H9 (cell line): Measurements from ENCODE around the gene AKT3. TPM values are rescaled to one million over a fixed set of nuclear protein-coding genes. Genes with fewer than 3 reads are reported as not detected.

Experiments
- DNase-seq: peaks from one replicate; pipeline ENCODE4 v3.0.0-alpha.2; 2017
- H2AFZ ChIP-seq: one replicate; pipeline ENCODE4 v1.6.1; 2013; ENCODE audit warnings: mild to moderate bottlenecking, low read length, control low read depth, moderate library complexity
- H2AK5ac ChIP-seq: 2 replicates; pipeline ENCODE4 v1.6.1; 2013; ENCODE audit warnings: low read length, control low read depth, mixed read lengths; ENCODE audit not compliant: insufficient read length
- H2BK120ac ChIP-seq: one replicate; pipeline ENCODE4 v1.6.1; 2013; ENCODE audit warnings: low read depth, mild to moderate bottlenecking, low read length, control low read depth, inconsistent platforms; ENCODE audit not compliant: poor library complexity, severe bottlenecking
- H2BK12ac ChIP-seq: 2 replicates; pipeline ENCODE4 v1.6.1; 2013; ENCODE audit warnings: low read length, control low read depth, mixed read lengths, low read depth; ENCODE audit not compliant: insufficient read length
- H2BK15ac ChIP-seq: 2 replicates; pipeline ENCODE4 v1.6.1; 2013; ENCODE audit warnings: low read depth, low read length, control low read depth
- H2BK20ac ChIP-seq: one replicate; pipeline ENCODE4 v1.6.1; 2013; ENCODE audit warnings: low read depth, mild to moderate bottlenecking, low read length, control low read depth, inconsistent platforms; ENCODE audit not compliant: poor library complexity, severe bottlenecking
- H2BK5ac ChIP-seq: 2 replicates; pipeline ENCODE4 v1.6.1; 2013; ENCODE audit warnings: low read length, control low read depth, mixed read lengths; ENCODE audit not compliant: insufficient read length
- H3K14ac ChIP-seq: 2 replicates; pipeline ENCODE4 v1.6.1; 2013; ENCODE audit warnings: low read length, control low read depth; ENCODE audit not compliant: insufficient read depth
- H3K18ac ChIP-seq: 2 replicates; pipeline ENCODE4 v1.6.1; 2013; ENCODE audit warnings: low read depth, mild to moderate bottlenecking, mixed read lengths, low read length, control low read depth; ENCODE audit not compliant: insufficient read length
- H3K23ac ChIP-seq: 2 replicates; pipeline ENCODE4 v1.6.1; 2013; ENCODE audit warnings: low read length, control low read depth, mixed read lengths, low read depth; ENCODE audit not compliant: insufficient read length
- H3K23me2 ChIP-seq: 2 replicates; pipeline ENCODE4 v1.6.1; 2013; ENCODE audit warnings: low read depth, mild to moderate bottlenecking, mixed read lengths, low read length, control low read depth; ENCODE audit not compliant: insufficient read length, poor library complexity, severe bottlenecking
- H3K27ac ChIP-seq: 2 replicates; pipeline ENCODE4 v1.5.1; 2013; ENCODE audit warnings: low read length, control low read depth, mixed read lengths, low read depth; ENCODE audit not compliant: insufficient read length
- H3K27me3 ChIP-seq: 2 replicates; pipeline ENCODE4 v1.6.1; 2013; ENCODE audit warnings: low read length, control low read depth, inconsistent platforms; ENCODE audit not compliant: insufficient read depth
- H3K4ac ChIP-seq: 2 replicates; pipeline ENCODE4 v1.6.1; 2013; ENCODE audit warnings: low read depth, mild to moderate bottlenecking, control low read depth, inconsistent platforms, low read length, moderate library complexity
- H3K4me1 ChIP-seq: 2 replicates; pipeline ENCODE4 v1.6.1; 2013; ENCODE audit warnings: low read length, control low read depth, inconsistent platforms; ENCODE audit not compliant: insufficient read depth
- H3K4me2 ChIP-seq: 2 replicates; pipeline ENCODE4 v1.6.1; 2013; ENCODE audit warnings: low read length, control low read depth, mixed read lengths; ENCODE audit not compliant: insufficient read length, insufficient read depth
- H3K56ac ChIP-seq: 2 replicates; pipeline ENCODE4 v1.6.1; 2013; ENCODE audit warnings: low read depth, mild to moderate bottlenecking, mixed read lengths, low read length, control low read depth; ENCODE audit not compliant: insufficient read length
- H3K79me1 ChIP-seq: 2 replicates; pipeline ENCODE4 v1.6.1; 2013; ENCODE audit warnings: low read depth, mild to moderate bottlenecking, moderate library complexity, low read length, control low read depth, inconsistent platforms; ENCODE audit not compliant: insufficient read depth, poor library complexity, severe bottlenecking
- H3K79me2 ChIP-seq: 2 replicates; pipeline ENCODE4 v1.6.1; 2013; ENCODE audit warnings: low read length, control low read depth, inconsistent platforms; ENCODE audit not compliant: insufficient read depth
- H3K9ac ChIP-seq: 2 replicates; pipeline ENCODE4 v1.6.1; 2013; ENCODE audit warnings: low read length, control low read depth, mixed read lengths; ENCODE audit not compliant: insufficient read length; ENCODE audit errors: extremely low read depth
- H3K9me3 ChIP-seq: one replicate; pipeline ENCODE4 v1.6.1; 2013; ENCODE audit warnings: low read depth, low read length, inconsistent platforms; ENCODE audit not compliant: control insufficient read depth
- H3T11ph ChIP-seq: one replicate; pipeline ENCODE4 v1.6.1; 2013; ENCODE audit warnings: mild to moderate bottlenecking, low read length, control low read depth, inconsistent platforms
- H4K20me1 ChIP-seq: one replicate; pipeline ENCODE4 v1.6.1; 2013; ENCODE audit not compliant: control insufficient read depth, insufficient read length, insufficient read depth
- H4K5ac ChIP-seq: 2 replicates; pipeline ENCODE4 v1.6.1; 2013; ENCODE audit warnings: low read depth, mild to moderate bottlenecking, mixed read lengths, low read length, control low read depth; ENCODE audit not compliant: insufficient read length
- H4K8ac ChIP-seq: replicated peaks from 2 replicates; pipeline ENCODE4 v1.6.1; 2013; ENCODE audit warnings: low read length, control low read depth, mixed read lengths, low read depth; ENCODE audit not compliant: insufficient read length
- H4K91ac ChIP-seq: 2 replicates; pipeline ENCODE4 v1.6.1; 2013; ENCODE audit warnings: low read depth, mild to moderate bottlenecking, moderate library complexity, mixed read lengths, low read length, control low read depth; ENCODE audit not compliant: insufficient read length
- H3K27ac Mint-ChIP-seq, 3 experiments: 2 replicates in 2 of 3; 3 replicates in 1 of 3; pipeline ENCODE4 v1.8.0; 2020 to 2021; ENCODE audit warnings: mixed read lengths in 3 of 3, mild to moderate bottlenecking in 1 of 3, moderate library complexity in 1 of 3
- H3K27me3 Mint-ChIP-seq: 2 replicates; pipeline ENCODE4 v1.8.0; 2021; ENCODE audit warnings: low read depth, mild to moderate bottlenecking, moderate library complexity, mixed read lengths
- H3K36me3 Mint-ChIP-seq, 3 experiments: 2 replicates in 2 of 3; 3 replicates in 1 of 3; pipeline ENCODE4 v1.8.0; 2020 to 2021; ENCODE audit warnings: low read depth in 3 of 3, mixed read lengths in 3 of 3; ENCODE audit not compliant: insufficient read depth in 1 of 3
- H3K4me1 Mint-ChIP-seq, 2 experiments: 2 replicates each; pipeline ENCODE4 v1.8.0; 2020; ENCODE audit warnings: mixed read lengths in 2 of 2
- H3K4me3 Mint-ChIP-seq, 2 experiments: 2 replicates in 1 of 2; 3 replicates in 1 of 2; pipeline ENCODE4 v1.8.0; 2020 to 2021; ENCODE audit warnings: mild to moderate bottlenecking in 2 of 2, mixed read lengths in 2 of 2, moderate library complexity in 1 of 2
- H3K9me3 Mint-ChIP-seq, 2 experiments: 2 replicates in 1 of 2; 3 replicates in 1 of 2; pipeline ENCODE4 v1.8.0; 2020; ENCODE audit warnings: mild to moderate bottlenecking in 2 of 2, mixed read lengths in 2 of 2, moderate library complexity in 1 of 2
- CTCF ChIP-seq: fragments of 200-600 bp; sonication (generic); conservative IDR thresholded peaks from 3 replicates; pipeline ENCODE4 v1.8.0; 2021; ENCODE audit warnings: antibody characterized with exemption, mild to moderate bottlenecking
- WGBS: extraction: QIAGEN DNeasy Blood & Tissue Kit; methylation state at CpG from one replicate; pipeline ENCODE4 v1.1.7; 2013; ENCODE audit warnings: missing lambda C conversion rate, low lambda C conversion rate, mixed read lengths; ENCODE audit not compliant: insufficient read length; ENCODE audit errors: extremely low coverage; 5-methylcytosine and 5-hydroxymethylcytosine counted together
- total RNA-seq: library from RNA; stranded (reverse); gene quantifications from 2 replicates; pipeline ENCODE4 v1.2.1, GENCODE V29; 2021

AKT3 gene
- total RNA-seq, 1 experiment from 2014 or later = 27.8 TPM

- Histone ChIP-seq H3K27ac (no peak overlapping the region), H3K4ac (no peak overlapping the region), H2BK12ac (no peak overlapping the region), H3K23me2 (no peaks in the 10 kb centered on the region), H3T11ph (no peak overlapping the region), H4K8ac (no peak overlapping the region), H3K23ac (no peak overlapping the region), H3K56ac (no peak overlapping the region), H3K79me1 (no peaks in the 10 kb centered on the region), H3K9ac (no peak overlapping the region), H3K9me3 (no peaks in the 10 kb centered on the region), H3K14ac (no peak overlapping the region), H2AK5ac (no peak overlapping the region), H2BK15ac (no peak overlapping the region), H2BK20ac (no peak overlapping the region), H3K4me2 (no peak overlapping the region), H2BK5ac (no peak overlapping the region), H2AFZ (no peak overlapping the region), H3K4me1 (peaks cover 7% of the 10 kb centered on the region; the same call in 1 of the 2 replicates), H4K5ac (no peak overlapping the region), H3K27me3 (no peaks in the 10 kb centered on the region), H3K18ac (no peak overlapping the region), H4K20me1 (no peaks in the 10 kb centered on the region), H4K91ac (no peak overlapping the region), H2BK120ac (no peak overlapping the region), H3K79me2 (no peaks in the 10 kb centered on the region)
- Mint-ChIP-seq H3K4me1 (peaks cover 43 to 50% of the 10 kb centered on the region in 2 experiments), H3K4me3 (no peak overlapping the region), H3K27ac (0 out of 7 replicates have a peak overlapping the region, but pooled peaks of 1 of the 3 experiments have one; percentile 2), H3K36me3 (peaks cover 2 to 9% (median 7%) of the 10 kb centered on the region in 3 experiments; a peak in 6 of 7 replicates), H3K27me3 (no peaks in the 10 kb centered on the region), H3K9me3 (peaks cover 1 to 2% of the 10 kb centered on the region in 2 experiments; a peak in 2 of 5 replicates)
- no CpG with 5 or more reads among the region's 19 CpGs for WGBS
- no peak for TF ChIP-seq CTCF
- no peak for DNase-seq
Measured at GRCh38 chr1:243496187-243496646, 353.8 kb downstream of the AKT3 start.
